A549 (cell line): ENCODE data around the gene PIP5K1B. TPM values are rescaled to one million over a fixed set of nuclear protein-coding genes. Genes with fewer than 3 reads are reported as not detected.

Experiments
- ATAC-seq, 2 experiments: fragments of 200-7000 bp in 1 of 2; fragments of >200 bp in 1 of 2; cut with Nextera tagmentation in 1 of 2; cut with Tn5 transposase in 1 of 2; 3 replicates each; pipeline versions ENCODE4 v1.8.0 to v1.9.1; 2018 to 2020; ENCODE audit warnings: mild to moderate bottlenecking in 1 of 2, moderate library complexity in 1 of 2
- CTCF ChIA-PET: fragments of 300-600 bp; sonication (Branson Sonifier 250); formaldehyde crosslinking; extraction: SDS; loops from one replicate; lab custom pipeline; 2021; ENCODE audit warnings: antibody characterized with exemption, inconsistent platforms; lab: Yijun Ruan, JAX
- POLR2A ChIA-PET: fragments of 350-600 bp; formaldehyde crosslinking; extraction: SDS; loops from one replicate; lab custom pipeline; 2021; ENCODE audit warnings: antibody characterized with exemption, inconsistent platforms; lab: Yijun Ruan, JAX
- DNase-seq, 2 experiments: peaks; one replicate each; pipeline versions ENCODE4 v3.0.0 to v3.0.0-alpha.2; 2011 to 2016; ENCODE audit warnings: low read depth in 1 of 2, low spot score in 1 of 2
- FAIRE-seq: peaks from 2 replicates; lab custom pipeline; 2011; peaks lifted over from hg19 to GRCh38; lab: Jason Lieb, UNC
- H3K27ac ChIP-seq, 2 experiments: fragments of >200 bp; sonication (Bioruptor Twin); formaldehyde crosslinking; 3 replicates each; pipeline ENCODE4 v1.5.1; 2016 to 2017
- H3K4me1 ChIP-seq: fragments of >200 bp; sonication (Bioruptor Twin); formaldehyde crosslinking; 3 replicates; pipeline ENCODE4 v1.6.1; 2016
- H3K4me2 ChIP-seq: fragments of >200 bp; sonication (Bioruptor Twin); formaldehyde crosslinking; 3 replicates; pipeline ENCODE4 v1.6.1; 2016
- H3K4me3 ChIP-seq: fragments of >200 bp; sonication (Bioruptor Twin); formaldehyde crosslinking; 3 replicates; pipeline ENCODE4 v1.5.1; 2016
- H3K9me3 ChIP-seq: fragments of >200 bp; sonication (Bioruptor Twin); formaldehyde crosslinking; 3 replicates; pipeline ENCODE4 v1.6.1; 2016
- BHLHE40 ChIP-seq: IDR thresholded peaks from 2 replicates; pipeline ENCODE4 v1.6.1; 2012; ENCODE audit warnings: low read depth, low read length, inconsistent platforms
- CBX2 ChIP-seq: fragments of 200-600 bp; sonication (generic); IDR thresholded peaks from 2 replicates; pipeline ENCODE4 v1.6.1; 2016; ENCODE audit warnings: low read depth, mild to moderate bottlenecking, borderline replicate concordance
- EHF ChIP-seq: fragments of 250-450 bp; sonication (Bioruptor Pico); IDR thresholded peaks from 2 replicates; pipeline ENCODE4 v1.5.0; 2020; ENCODE audit warnings: mild to moderate bottlenecking
- EHMT2 ChIP-seq: fragments of 200-600 bp; sonication (generic); IDR thresholded peaks from 2 replicates; pipeline ENCODE4 v1.6.1; 2016; ENCODE audit warnings: antibody characterized with exemption, low read depth, mild to moderate bottlenecking, moderate library complexity
- FOSB ChIP-seq: fragments of 250-450 bp; sonication (Bioruptor Pico); IDR thresholded peaks from 2 replicates; pipeline ENCODE4 v1.5.0; 2020; ENCODE audit warnings: mild to moderate bottlenecking, moderate library complexity
- FOSL2 ChIP-seq, 2 experiments: fragments of 450-650 bp in 1 of 2; fragments of >200 bp in 1 of 2; sonication (Bioruptor Twin) in 1 of 2; formaldehyde crosslinking; IDR thresholded peaks; 2 replicates each; pipeline versions ENCODE4 v1.5.0 to v1.6.1; 2016 to 2020; ENCODE audit warnings: mild to moderate bottlenecking in 1 of 2, moderate library complexity in 1 of 2
- JUN ChIP-seq, 2 experiments: fragments of >200 bp; sonication (Bioruptor Twin); formaldehyde crosslinking; IDR thresholded peaks; 2 replicates in 1 of 2; 3 replicates in 1 of 2; pipeline ENCODE4 v1.6.1; 2016 to 2017
- JUNB ChIP-seq: fragments of >200 bp; sonication (Bioruptor Twin); formaldehyde crosslinking; IDR thresholded peaks from 2 replicates; pipeline ENCODE4 v1.6.1; 2016
- KDM5A ChIP-seq: fragments of 200-600 bp; sonication (generic); IDR thresholded peaks from 2 replicates; pipeline ENCODE4 v1.6.1; 2016; ENCODE audit warnings: antibody characterized with exemption, mild to moderate bottlenecking
- MAFK ChIP-seq: fragments of 450-650 bp; IDR thresholded peaks from 2 replicates; pipeline ENCODE4 v1.6.1; 2014; ENCODE audit not compliant: partially characterized antibody
- POLR2AphosphoS2 ChIP-seq: conservative IDR thresholded peaks from 2 replicates; pipeline ENCODE4 v1.6.1; 2012; ENCODE audit warnings: low read length, improper control_type of control experiment, inconsistent platforms
- RAD21 ChIP-seq, 2 experiments: fragments of >200 bp in 1 of 2; sonication (Bioruptor Twin) in 1 of 2; formaldehyde crosslinking in 1 of 2; IDR thresholded peaks in 1 of 2; conservative IDR thresholded peaks in 1 of 2; 2 replicates in 1 of 2; 3 replicates in 1 of 2; pipeline ENCODE4 v1.6.1; 2012 to 2018; ENCODE audit warnings: inconsistent platforms in 1 of 2
- RARB ChIP-seq: fragments of 250-450 bp; sonication (Bioruptor Pico); IDR thresholded peaks from 2 replicates; pipeline ENCODE4 v1.8.0; 2021; ENCODE audit warnings: mild to moderate bottlenecking, moderate library complexity
- SMC3 ChIP-seq: fragments of >200 bp; sonication (Bioruptor Twin); formaldehyde crosslinking; IDR thresholded peaks from 3 replicates; pipeline ENCODE4 v1.6.1; 2018; ENCODE audit warnings: inconsistent platforms
- SREBF2 ChIP-seq: fragments of 450-650 bp; IDR thresholded peaks from 2 replicates; pipeline ENCODE4 v1.6.1; 2014; ENCODE audit warnings: mild to moderate bottlenecking, moderate library complexity
- WGBS: methylation state at CpG from one replicate; pipeline ENCODE4 v1.1.6; 2017; ENCODE audit errors: missing lambda C conversion rate; 5-methylcytosine and 5-hydroxymethylcytosine counted together
- polyA plus RNA-seq, 4 experiments: library from polyadenylated mRNA; depleted of rRNA in 3 of 4; stranded (reverse); fragments of >200 nt; fragmentation: RNase III in 1 of 4; extraction: RNeasy Plus Mini Kit Qiagen cat#74134 plus additional on column Dnase treatment in 1 of 4; gene quantifications; 2 replicates in 3 of 4; 3 replicates in 1 of 4; pipeline ENCODE4 v1.2.3, GENCODE V29; 2011 to 2017
- TF ChIP-seq, protein P1 (sequence below): IDR thresholded peaks from 2 replicates; pipeline ENCODE4 v1.6.1; 2012; ENCODE audit warnings: low read depth, borderline replicate concordance
- TF ChIP-seq, protein P2 (sequence below): fragments of >200 bp; sonication (Bioruptor Twin); formaldehyde crosslinking; IDR thresholded peaks from 3 replicates; pipeline ENCODE4 v1.6.1; 2016
- TF ChIP-seq, protein P3 (sequence below): fragments of >200 bp; sonication (Bioruptor Twin); formaldehyde crosslinking; IDR thresholded peaks from 2 replicates; pipeline ENCODE4 v1.6.1; 2016
- TF ChIP-seq, protein P4 (sequence below): IDR thresholded peaks from 2 replicates; pipeline ENCODE4 v1.6.1; 2012
- TF ChIP-seq, protein P5 (sequence below): fragments of 200-600 bp; sonication (generic); IDR thresholded peaks from 2 replicates; pipeline ENCODE4 v1.6.1; 2016; ENCODE audit warnings: antibody characterized with exemption, mild to moderate bottlenecking, moderate library complexity

The PIP5K1B gene
- polyA plus RNA-seq, 2 of the 4 experiments (the other 2 are of a cell fraction), result not detected

DNA sequence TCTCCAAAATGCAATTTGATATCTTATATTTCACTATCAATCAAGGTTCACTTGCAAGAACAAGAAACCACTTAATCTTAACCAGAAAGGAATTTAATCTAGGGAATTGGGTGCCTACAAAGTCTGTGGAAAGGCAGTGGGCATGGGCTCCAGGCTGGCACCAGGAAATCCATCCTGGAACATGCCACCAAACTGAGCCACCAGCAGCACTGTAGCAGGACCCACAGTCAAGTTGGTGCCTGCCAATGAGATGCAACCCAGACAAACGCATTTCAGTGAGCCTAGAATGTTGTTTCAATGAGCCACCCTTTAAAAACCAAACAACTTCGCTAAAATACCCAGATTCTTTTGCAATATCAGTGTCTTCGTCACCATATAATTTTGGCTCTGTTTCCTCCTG is 237.8 kb downstream of the PIP5K1B start:
- POLR2A ChIA-PET, result no interaction called here
- FAIRE-seq (no peak), ATAC-seq (no peak)
- H3K4me2 ChIP-seq, result no peak overlapping the region
- no peak overlapping the region for H3K4me3 ChIP-seq
- no peaks in the 10 kb centered on the region for H3K4me1 ChIP-seq
- H3K9me3 ChIP-seq, result no peaks in the 10 kb centered on the region
- TF ChIP-seq CBX2, result no peak
- TF ChIP-seq, protein P1, sequence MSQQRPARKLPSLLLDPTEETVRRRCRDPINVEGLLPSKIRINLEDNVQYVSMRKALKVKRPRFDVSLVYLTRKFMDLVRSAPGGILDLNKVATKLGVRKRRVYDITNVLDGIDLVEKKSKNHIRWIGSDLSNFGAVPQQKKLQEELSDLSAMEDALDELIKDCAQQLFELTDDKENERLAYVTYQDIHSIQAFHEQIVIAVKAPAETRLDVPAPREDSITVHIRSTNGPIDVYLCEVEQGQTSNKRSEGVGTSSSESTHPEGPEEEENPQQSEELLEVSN, result no peak
- TF ChIP-seq, all 56 proteins: peak for 0
- no peak overlapping the region for H3K27ac ChIP-seq
- CTCF ChIA-PET, result no interaction called here
- DNase-seq, result no peak
- WGBS, result 25% methylated on average over 3 of the region's 3 CpGs

DNA sequence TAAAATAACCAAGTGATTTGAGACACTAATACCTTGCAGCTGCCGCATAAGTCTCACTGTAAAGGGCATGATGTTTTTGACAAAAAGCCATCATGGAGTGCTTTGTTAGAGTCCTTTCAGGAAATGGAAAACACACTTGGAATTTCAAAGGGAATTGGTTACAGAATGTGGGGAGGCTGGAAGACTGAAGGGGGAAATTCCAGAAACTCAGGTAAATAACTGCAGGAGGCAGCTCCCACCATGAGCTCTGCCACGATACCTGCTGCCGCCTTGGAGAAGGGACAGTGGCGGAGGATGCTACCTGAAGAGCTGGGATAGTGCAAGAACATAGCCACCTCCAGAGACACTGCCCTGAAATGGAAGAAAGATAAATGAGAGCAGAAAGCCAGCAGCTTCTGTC is 242.0 kb downstream of the PIP5K1B start:
- ATAC-seq, result no peak

DNA sequence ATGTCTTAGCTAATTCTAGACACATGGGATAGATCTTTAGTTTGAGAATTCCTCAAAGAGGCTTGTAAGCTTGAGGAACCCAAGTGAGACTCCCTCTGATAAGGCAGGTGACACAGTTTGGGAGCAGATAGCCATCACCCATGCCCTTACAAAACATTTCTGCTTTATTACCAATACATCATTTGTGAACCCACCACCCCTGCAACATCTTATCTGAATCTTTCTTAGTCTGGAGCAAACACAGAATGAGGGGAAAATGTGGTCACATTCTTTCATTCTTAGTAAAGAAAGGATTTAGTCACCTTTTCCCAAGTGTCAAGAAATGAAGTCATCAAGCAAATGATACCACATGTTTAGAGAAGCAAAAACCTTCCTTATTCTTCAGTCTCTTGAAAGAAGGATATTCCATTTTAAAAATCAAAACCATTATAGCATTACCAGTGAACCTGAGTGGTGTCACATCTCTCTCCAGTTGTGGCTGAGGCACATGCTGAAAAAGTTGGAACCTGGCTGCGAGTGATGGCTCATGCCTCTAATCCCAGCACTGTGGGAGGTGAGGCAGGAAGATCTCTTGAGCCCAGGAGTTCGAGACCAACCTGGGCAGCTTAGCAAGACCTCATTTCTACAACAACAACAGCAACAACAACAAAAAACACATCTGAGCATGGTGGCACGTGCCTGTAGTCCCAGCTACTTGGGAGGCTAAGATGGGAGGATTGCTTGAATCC is 243.0 kb downstream of the PIP5K1B start:
- no peaks in the 10 kb centered on the region for H3K9me3 ChIP-seq
- FAIRE-seq (no peak), DNase-seq (no peak), ATAC-seq (no peak)
- TF ChIP-seq BHLHE40, result no peak
- no peak for TF ChIP-seq MAFK
- TF ChIP-seq EHF (CRISPR knock-in tag), result no peak
- no peak for TF ChIP-seq SMC3
- TF ChIP-seq RAD21 (conservative IDR thresholded peaks at IDR 0.05 in 1 of 2, IDR thresholded peaks at IDR 0.05 in 1 of 2), result no peak
- TF ChIP-seq, protein P2, sequence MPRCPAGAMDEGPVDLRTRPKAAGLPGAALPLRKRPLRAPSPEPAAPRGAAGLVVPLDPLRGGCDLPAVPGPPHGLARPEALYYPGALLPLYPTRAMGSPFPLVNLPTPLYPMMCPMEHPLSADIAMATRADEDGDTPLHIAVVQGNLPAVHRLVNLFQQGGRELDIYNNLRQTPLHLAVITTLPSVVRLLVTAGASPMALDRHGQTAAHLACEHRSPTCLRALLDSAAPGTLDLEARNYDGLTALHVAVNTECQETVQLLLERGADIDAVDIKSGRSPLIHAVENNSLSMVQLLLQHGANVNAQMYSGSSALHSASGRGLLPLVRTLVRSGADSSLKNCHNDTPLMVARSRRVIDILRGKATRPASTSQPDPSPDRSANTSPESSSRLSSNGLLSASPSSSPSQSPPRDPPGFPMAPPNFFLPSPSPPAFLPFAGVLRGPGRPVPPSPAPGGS, result no peak
- TF ChIP-seq POLR2AphosphoS2, result no peak
- no peak for TF ChIP-seq RARB (CRISPR knock-in tag)
- no peak for TF ChIP-seq EHMT2
- TF ChIP-seq FOSL2 (IDR thresholded peaks at IDR 0.05), result no peak
- TF ChIP-seq FOSL2 (CRISPR knock-in tag; IDR thresholded peaks at IDR 0.05), result no peak
- H3K27ac ChIP-seq, result no peak overlapping the region
- ChIA-PET CTCF (no interaction called here), POLR2A (no interaction called here)
- H3K4me1 ChIP-seq, result no peaks in the 10 kb centered on the region
- no peak overlapping the region for H3K4me3 ChIP-seq
- H3K4me2 ChIP-seq, result no peak overlapping the region
- WGBS, result 4% methylated on average over 3 of the region's 3 CpGs

More for the DNA sequence above, 242.0 kb downstream of the PIP5K1B start:
- 94% methylated on average over 4 of the region's 4 CpGs for WGBS
- TF ChIP-seq, protein P3, sequence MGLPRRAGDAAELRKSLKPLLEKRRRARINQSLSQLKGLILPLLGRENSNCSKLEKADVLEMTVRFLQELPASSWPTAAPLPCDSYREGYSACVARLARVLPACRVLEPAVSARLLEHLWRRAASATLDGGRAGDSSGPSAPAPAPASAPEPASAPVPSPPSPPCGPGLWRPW, result no peak
- TF ChIP-seq MAFK, result no peak
- no peak for TF ChIP-seq JUNB
- no peak for TF ChIP-seq SREBF2
- no peak for TF ChIP-seq KDM5A
- DNase-seq, result no peak
- no peaks in the 10 kb centered on the region for H3K9me3 ChIP-seq
- ChIA-PET POLR2A (no interaction called here), CTCF (no interaction called here)
- no peak overlapping the region for H3K4me2 ChIP-seq
- FAIRE-seq, result no peak
- H3K27ac ChIP-seq, result no peak overlapping the region
- H3K4me1 ChIP-seq, result no peaks in the 10 kb centered on the region
- no peak overlapping the region for H3K4me3 ChIP-seq

DNA sequence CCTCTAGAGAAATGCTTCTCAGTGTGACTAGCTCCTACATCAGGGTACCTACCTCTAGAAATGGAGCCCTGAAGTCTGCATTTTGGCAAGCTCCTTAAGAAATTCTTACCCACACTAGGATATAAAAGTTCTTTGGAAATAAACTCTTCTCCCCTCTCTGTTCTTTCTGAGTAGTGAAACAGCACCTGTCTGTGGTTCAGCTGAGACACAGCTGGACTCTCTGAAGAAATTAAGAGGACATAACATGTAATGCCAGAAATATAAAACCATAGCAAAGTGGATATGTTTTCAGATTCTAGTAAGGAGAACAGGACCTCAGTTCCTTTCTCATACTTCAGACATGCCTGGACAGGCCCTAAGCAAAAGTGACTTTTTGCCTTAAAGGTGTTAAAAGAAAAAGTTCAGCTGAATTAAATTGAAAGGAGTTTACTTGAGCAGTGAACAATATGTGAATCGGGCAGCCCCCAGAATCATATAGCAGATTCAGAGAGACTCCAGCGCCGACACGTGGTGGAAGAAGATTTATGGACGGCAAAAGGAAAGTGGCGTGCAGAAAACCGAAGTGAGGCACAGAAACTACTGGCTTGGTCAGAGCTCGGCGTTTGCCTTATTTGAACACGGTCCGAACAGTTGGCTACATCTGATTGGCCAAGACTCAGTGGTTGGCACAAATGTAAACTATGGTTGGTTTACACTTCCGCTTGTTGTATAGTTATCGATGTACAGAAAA is 244.4 kb downstream of the PIP5K1B start:
- H3K4me2 ChIP-seq, result no peak overlapping the region
- ATAC-seq, result no peak
- FAIRE-seq, result no peak
- no peak for DNase-seq
- H3K4me1 ChIP-seq, result no peaks in the 10 kb centered on the region
- TF ChIP-seq, protein P4, sequence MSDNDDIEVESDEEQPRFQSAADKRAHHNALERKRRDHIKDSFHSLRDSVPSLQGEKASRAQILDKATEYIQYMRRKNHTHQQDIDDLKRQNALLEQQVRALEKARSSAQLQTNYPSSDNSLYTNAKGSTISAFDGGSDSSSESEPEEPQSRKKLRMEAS, result no peak
- TF ChIP-seq, protein P5, sequence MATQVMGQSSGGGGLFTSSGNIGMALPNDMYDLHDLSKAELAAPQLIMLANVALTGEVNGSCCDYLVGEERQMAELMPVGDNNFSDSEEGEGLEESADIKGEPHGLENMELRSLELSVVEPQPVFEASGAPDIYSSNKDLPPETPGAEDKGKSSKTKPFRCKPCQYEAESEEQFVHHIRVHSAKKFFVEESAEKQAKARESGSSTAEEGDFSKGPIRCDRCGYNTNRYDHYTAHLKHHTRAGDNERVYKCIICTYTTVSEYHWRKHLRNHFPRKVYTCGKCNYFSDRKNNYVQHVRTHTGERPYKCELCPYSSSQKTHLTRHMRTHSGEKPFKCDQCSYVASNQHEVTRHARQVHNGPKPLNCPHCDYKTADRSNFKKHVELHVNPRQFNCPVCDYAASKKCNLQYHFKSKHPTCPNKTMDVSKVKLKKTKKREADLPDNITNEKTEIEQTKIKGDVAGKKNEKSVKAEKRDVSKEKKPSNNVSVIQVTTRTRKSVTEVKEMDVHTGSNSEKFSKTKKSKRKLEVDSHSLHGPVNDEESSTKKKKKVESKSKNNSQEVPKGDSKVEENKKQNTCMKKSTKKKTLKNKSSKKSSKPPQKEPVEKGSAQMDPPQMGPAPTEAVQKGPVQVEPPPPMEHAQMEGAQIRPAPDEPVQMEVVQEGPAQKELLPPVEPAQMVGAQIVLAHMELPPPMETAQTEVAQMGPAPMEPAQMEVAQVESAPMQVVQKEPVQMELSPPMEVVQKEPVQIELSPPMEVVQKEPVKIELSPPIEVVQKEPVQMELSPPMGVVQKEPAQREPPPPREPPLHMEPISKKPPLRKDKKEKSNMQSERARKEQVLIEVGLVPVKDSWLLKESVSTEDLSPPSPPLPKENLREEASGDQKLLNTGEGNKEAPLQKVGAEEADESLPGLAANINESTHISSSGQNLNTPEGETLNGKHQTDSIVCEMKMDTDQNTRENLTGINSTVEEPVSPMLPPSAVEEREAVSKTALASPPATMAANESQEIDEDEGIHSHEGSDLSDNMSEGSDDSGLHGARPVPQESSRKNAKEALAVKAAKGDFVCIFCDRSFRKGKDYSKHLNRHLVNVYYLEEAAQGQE, result no peak
- TF ChIP-seq SREBF2 (no peak), JUN (IDR thresholded peaks at IDR 0.05) (no peak), FOSB (CRISPR knock-in tag) (no peak)
- no peak overlapping the region for H3K27ac ChIP-seq
- WGBS, result 64% methylated on average over 13 of the region's 13 CpGs
- H3K9me3 ChIP-seq, result no peaks in the 10 kb centered on the region
- CTCF ChIA-PET, result interaction anchor here (0.7 to 0.8 kb wide), 2 partner anchors 50 to 90 kb away, joined by 3 read pairs; no protein-coding TSS in a partner anchor
- H3K4me3 ChIP-seq, result no peak overlapping the region
- POLR2A ChIA-PET, result no interaction called here
